Measurements from ENCODE around the gene TUBB4B. TPM values are rescaled to one million over a fixed set of nuclear protein-coding genes. Genes with fewer than 3 reads are reported as not detected.
A peak's percentile ranks its signal among the peaks of the same experiment; 100 is the strongest.
"Not testable (repeated sequence)": the region's sequence is repeated elsewhere in the genome, so short reads cannot be mapped to it uniquely, and the experiment has no call there.

TUBB4B gene
- total RNA-seq, 1 donor from 2014 or later: 134 TPM

DNA sequence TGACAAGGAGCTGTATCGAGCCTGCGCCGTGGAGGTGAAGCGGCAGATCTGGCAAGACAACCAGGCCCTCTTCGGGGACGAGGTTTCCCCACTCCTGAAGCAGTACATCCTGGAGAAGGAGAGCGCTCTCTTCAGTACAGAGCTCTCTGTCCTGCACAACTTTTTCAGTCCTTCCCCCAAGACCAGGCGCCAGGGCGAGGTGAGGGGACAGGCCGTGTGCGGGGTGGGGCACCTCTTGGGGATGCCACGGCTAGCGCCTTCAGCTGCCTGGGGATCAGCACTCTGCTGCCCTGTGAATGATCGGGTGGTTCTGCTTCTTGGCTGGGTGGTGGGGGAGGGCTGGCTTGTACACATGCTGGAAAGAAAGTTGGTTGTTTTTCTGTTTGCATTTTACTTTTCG lies 15.8 kb downstream of the TUBB4B start:
- Mint-ChIP-seq H3K27me3 (ENCODE audit: unreplicated experiment) (peaks cover 6% of the 10 kb centered on the region), H3K4me1 (ENCODE audit: unreplicated experiment) (peaks cover 13% of the 10 kb centered on the region), H3K4me3 (ENCODE audit: unreplicated experiment) (peak overlapping the region; percentile 95), H3K9me3 (ENCODE audit: unreplicated experiment) (no peaks in the 10 kb centered on the region), H3K36me3 (ENCODE audit: low read depth, unreplicated experiment) (peaks cover 3% of the 10 kb centered on the region), H3K27ac (ENCODE audit: unreplicated experiment) (peak overlapping the region; percentile 75)
- DNase-seq (ENCODE audit: low spot score): no peak
- TF ChIP-seq, protein P1, sequence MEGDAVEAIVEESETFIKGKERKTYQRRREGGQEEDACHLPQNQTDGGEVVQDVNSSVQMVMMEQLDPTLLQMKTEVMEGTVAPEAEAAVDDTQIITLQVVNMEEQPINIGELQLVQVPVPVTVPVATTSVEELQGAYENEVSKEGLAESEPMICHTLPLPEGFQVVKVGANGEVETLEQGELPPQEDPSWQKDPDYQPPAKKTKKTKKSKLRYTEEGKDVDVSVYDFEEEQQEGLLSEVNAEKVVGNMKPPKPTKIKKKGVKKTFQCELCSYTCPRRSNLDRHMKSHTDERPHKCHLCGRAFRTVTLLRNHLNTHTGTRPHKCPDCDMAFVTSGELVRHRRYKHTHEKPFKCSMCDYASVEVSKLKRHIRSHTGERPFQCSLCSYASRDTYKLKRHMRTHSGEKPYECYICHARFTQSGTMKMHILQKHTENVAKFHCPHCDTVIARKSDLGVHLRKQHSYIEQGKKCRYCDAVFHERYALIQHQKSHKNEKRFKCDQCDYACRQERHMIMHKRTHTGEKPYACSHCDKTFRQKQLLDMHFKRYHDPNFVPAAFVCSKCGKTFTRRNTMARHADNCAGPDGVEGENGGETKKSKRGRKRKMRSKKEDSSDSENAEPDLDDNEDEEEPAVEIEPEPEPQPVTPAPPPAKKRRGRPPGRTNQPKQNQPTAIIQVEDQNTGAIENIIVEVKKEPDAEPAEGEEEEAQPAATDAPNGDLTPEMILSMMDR (IDR thresholded peaks at IDR 0.05; ENCODE audit: unreplicated experiment): no peak

DNA sequence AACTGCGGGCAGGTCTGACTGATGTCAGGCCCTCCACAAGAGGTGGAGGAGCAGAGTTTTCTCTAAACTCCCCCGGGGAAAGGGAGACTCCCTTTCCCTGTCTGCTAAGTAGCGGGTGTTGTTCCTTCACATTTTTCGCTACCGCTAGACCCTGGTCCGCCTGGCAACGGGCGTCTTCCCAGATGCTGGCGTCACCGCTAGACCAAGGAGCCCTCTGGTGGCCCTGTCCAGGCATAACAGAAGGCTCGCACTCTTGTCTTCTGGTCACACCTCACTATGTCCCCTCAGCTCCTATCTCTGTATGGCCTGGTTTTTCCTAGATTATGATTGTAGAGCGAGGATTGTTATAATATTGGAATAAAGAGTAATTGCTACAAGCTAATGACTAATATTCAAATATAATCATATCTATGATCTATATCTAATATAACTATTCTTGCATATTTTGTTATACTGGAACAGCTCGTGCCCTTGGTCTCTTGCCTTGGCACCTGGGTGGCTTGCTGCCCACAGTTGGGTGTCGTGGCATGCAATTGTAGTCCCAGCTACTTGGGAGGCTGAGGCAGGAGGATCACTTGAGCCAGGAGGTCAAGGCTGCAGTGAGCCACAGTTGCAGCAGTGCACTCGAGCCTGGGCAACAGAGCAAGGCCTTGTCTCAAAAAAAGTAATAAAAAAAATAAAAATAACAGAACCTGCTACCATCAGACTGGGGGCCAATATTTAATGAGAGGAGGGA lies 21.3 kb downstream of the TUBB4B start:
- TF ChIP-seq, protein P1 (IDR thresholded peaks at IDR 0.05; ENCODE audit: unreplicated experiment): peak; percentile 54
- H3K27ac Mint-ChIP-seq (ENCODE audit: unreplicated experiment); H3K27me3 Mint-ChIP-seq (ENCODE audit: unreplicated experiment); H3K36me3 Mint-ChIP-seq (ENCODE audit: low read depth, unreplicated experiment); H3K4me1 Mint-ChIP-seq (ENCODE audit: unreplicated experiment); H3K4me3 Mint-ChIP-seq (ENCODE audit: unreplicated experiment); DNase-seq (ENCODE audit: low spot score); H3K9me3 Mint-ChIP-seq (ENCODE audit: unreplicated experiment): not testable (repeated sequence)

DNA sequence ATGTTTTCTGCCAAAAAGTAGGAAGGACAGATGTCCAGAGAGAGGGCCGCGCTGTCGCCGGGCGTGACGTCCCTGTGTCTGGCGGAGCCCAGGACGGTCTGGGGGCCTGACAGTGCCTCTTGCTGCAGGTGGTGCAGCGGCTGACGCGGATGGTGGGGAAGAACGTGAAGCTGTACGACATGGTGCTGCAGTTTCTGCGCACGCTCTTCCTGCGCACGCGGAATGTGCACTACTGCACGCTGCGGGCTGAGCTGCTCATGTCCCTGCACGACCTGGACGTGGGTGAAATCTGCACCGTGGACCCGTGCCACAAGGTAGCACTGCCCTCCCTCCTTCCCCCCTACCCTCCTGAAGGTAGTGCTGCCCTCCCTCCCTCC lies 21.8 kb downstream of the TUBB4B start:
- H3K9me3 Mint-ChIP-seq (ENCODE audit: unreplicated experiment): no peaks in the 10 kb centered on the region
- no peak for DNase-seq (ENCODE audit: low spot score)
- no peak overlapping the region for H3K4me3 Mint-ChIP-seq (ENCODE audit: unreplicated experiment)
- peaks cover 2% of the 10 kb centered on the region for H3K27me3 Mint-ChIP-seq (ENCODE audit: unreplicated experiment)
- H3K27ac Mint-ChIP-seq (ENCODE audit: unreplicated experiment): no peak overlapping the region
- no peaks in the 10 kb centered on the region for H3K4me1 Mint-ChIP-seq (ENCODE audit: unreplicated experiment)
- H3K36me3 Mint-ChIP-seq (ENCODE audit: low read depth, unreplicated experiment): peaks cover 4% of the 10 kb centered on the region
- TF ChIP-seq, protein P1 (IDR thresholded peaks at IDR 0.05; ENCODE audit: unreplicated experiment): no peak

DNA sequence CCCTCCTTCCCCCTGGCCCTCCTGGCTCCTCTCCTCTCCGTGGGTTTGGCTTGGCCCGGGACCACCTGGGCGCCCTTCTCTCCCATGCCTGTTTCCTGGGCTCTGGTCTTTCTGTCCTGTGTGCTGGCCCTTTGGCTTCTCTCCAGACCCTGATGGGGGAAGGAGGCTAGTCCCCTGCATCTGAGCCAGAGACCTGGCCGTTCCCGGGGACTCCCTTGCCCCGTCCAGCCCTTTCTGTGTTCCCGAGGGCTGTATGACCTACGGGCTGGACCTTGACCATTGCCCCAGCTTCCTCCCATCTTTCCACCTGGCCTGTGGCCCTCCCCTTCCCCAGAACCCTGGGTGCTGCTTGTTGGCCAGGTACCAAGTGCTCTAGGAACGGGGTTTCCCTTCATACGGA lies 22.4 kb downstream of the TUBB4B start:
- no peak for DNase-seq (ENCODE audit: low spot score)
- Mint-ChIP-seq H3K9me3 (ENCODE audit: unreplicated experiment) (no peaks in the 10 kb centered on the region), H3K27me3 (ENCODE audit: unreplicated experiment) (peaks cover 5% of the 10 kb centered on the region), H3K4me3 (ENCODE audit: unreplicated experiment) (no peak overlapping the region), H3K4me1 (ENCODE audit: unreplicated experiment) (no peaks in the 10 kb centered on the region), H3K27ac (ENCODE audit: unreplicated experiment) (no peak overlapping the region), H3K36me3 (ENCODE audit: low read depth, unreplicated experiment) (peaks cover 9% of the 10 kb centered on the region)
- TF ChIP-seq, protein P1 (IDR thresholded peaks at IDR 0.05; ENCODE audit: unreplicated experiment): no peak

DNA sequence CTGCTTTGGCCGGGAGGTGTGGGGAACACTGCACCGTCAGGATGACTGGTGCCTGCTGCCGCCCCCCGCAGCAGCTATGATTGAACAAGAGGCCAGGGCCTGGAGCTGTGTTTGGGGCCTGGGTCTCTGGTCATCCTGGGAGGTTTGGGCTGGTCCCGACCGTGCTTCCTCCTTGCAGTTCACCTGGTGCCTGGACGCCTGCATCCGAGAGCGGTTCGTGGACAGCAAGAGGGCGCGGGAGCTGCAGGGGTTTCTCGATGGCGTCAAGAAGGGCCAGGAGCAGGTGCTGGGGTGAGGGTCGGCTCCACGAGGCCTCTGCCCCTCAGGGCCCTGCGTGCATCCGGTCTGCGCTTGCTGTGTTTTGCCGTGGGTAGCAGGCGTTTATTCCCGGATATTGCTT lies 23.0 kb downstream of the TUBB4B start:
- TF ChIP-seq, protein P1 (IDR thresholded peaks at IDR 0.05; ENCODE audit: unreplicated experiment): no peak
- Mint-ChIP-seq H3K27ac (ENCODE audit: unreplicated experiment) (no peak overlapping the region), H3K9me3 (ENCODE audit: unreplicated experiment) (no peaks in the 10 kb centered on the region)

More for the DNA sequence above, 23.0 kb downstream of the TUBB4B start:
- no peak overlapping the region for H3K4me3 Mint-ChIP-seq (ENCODE audit: unreplicated experiment)
- peaks cover 5% of the 10 kb centered on the region for H3K27me3 Mint-ChIP-seq (ENCODE audit: unreplicated experiment)
- peaks cover 13% of the 10 kb centered on the region for H3K36me3 Mint-ChIP-seq (ENCODE audit: low read depth, unreplicated experiment)
- no peaks in the 10 kb centered on the region for H3K4me1 Mint-ChIP-seq (ENCODE audit: unreplicated experiment)
- no peak for DNase-seq (ENCODE audit: low spot score)

All from endothelial cell (in vitro differentiated cells).